Endothelial cell of umbilical vein (primary cell): ENCODE data around the gene JARID2. TPM values are rescaled to one million over a fixed set of nuclear protein-coding genes. Genes with fewer than 3 reads are reported as not detected.

Experiments
- BruUV-seq: library from RNA; stranded (reverse); fragments of 400-500 nt; replicated peaks from 2 replicates; lab custom pipeline; 2021; lab: Mats Ljungman, UMichigan
- CTCF ChIA-PET: fragments of 300-600, 350-600 bp; sonication (Branson Sonifier 250); formaldehyde crosslinking; loops from one replicate; lab custom pipeline; 2021; ENCODE audit warnings: antibody characterized with exemption, inconsistent platforms; lab: Charles Lee
- POLR2A ChIA-PET: fragments of 300-600, 350-600 bp; sonication (Branson Sonifier 250); formaldehyde crosslinking; loops from one replicate; lab custom pipeline; 2021; ENCODE audit warnings: antibody characterized with exemption, inconsistent platforms; lab: Charles Lee
- DNase-seq: peaks from one replicate; pipeline ENCODE4 v3.0.0-alpha.2; 2011; ENCODE audit warnings: low read depth, low spot score
- FAIRE-seq: peaks from 2 replicates; lab custom pipeline; 2011; peaks lifted over from hg19 to GRCh38; lab: Jason Lieb, UNC
- H2AFZ ChIP-seq: 2 replicates; pipeline ENCODE4 v1.6.0; 2012; ENCODE audit warnings: low read depth, low read length, control low read depth, inconsistent platforms
- H3K27ac ChIP-seq: 2 replicates; pipeline ENCODE4 v1.5.1; 2011; ENCODE audit warnings: low read depth, mild to moderate bottlenecking, control low read depth, low read length, moderate library complexity; ENCODE audit not compliant: insufficient read depth
- H3K27me3 ChIP-seq, 2 experiments: 2 replicates each; pipeline versions ENCODE4 v1.6.0 to v1.6.1; 2011; ENCODE audit warnings: low read length in 2 of 2, mixed read lengths in 1 of 2; ENCODE audit not compliant: control insufficient read depth in 2 of 2, insufficient read depth in 2 of 2
- H3K36me3 ChIP-seq, 2 experiments: 2 replicates in 1 of 2; 3 replicates in 1 of 2; pipeline ENCODE4 v1.5.1; 2011; ENCODE audit warnings: low read length in 2 of 2, mild to moderate bottlenecking in 1 of 2, moderate library complexity in 1 of 2; ENCODE audit not compliant: control insufficient read depth in 2 of 2, insufficient read depth in 2 of 2; ENCODE audit errors: extremely low read depth in 1 of 2
- H3K4me1 ChIP-seq: 3 replicates; pipeline ENCODE4 v1.5.1; 2011; ENCODE audit warnings: mild to moderate bottlenecking, low read length; ENCODE audit not compliant: control insufficient read depth, insufficient read depth; ENCODE audit errors: extremely low read depth
- H3K4me2 ChIP-seq: 2 replicates; pipeline ENCODE4 v1.6.1; 2011; ENCODE audit warnings: low read length, control low read depth, mixed read lengths; ENCODE audit not compliant: insufficient read depth
- H3K4me3 ChIP-seq, 3 experiments: fragments of 200-600 bp in 1 of 3; sonication (generic), shearing (Covaris generic) in 1 of 3; replicated peaks in 1 of 3; 2 replicates each; pipeline ENCODE4 v1.5.1; 2011 to 2016; ENCODE audit warnings: control low read depth in 3 of 3, low read length in 3 of 3, mild to moderate bottlenecking in 2 of 3, inconsistent platforms in 1 of 3, low read depth in 1 of 3, moderate library complexity in 1 of 3; ENCODE audit not compliant: insufficient read depth in 1 of 3
- H3K79me2 ChIP-seq: 2 replicates; pipeline ENCODE4 v1.6.0; 2012; ENCODE audit warnings: low read length, inconsistent platforms; ENCODE audit not compliant: control insufficient read depth, insufficient read depth
- H3K9ac ChIP-seq: replicated peaks from 2 replicates; pipeline ENCODE3; 2011; ENCODE audit warnings: low read length, control low read depth; ENCODE audit not compliant: insufficient read depth; ENCODE audit errors: extremely low read depth
- H3K9me1 ChIP-seq: replicated peaks from 3 replicates; pipeline ENCODE4 v1.6.0; 2011; ENCODE audit warnings: mild to moderate bottlenecking, low read length; ENCODE audit not compliant: control insufficient read depth, insufficient read depth; ENCODE audit errors: extremely low read depth
- H3K9me3 ChIP-seq: replicated peaks from 2 replicates; pipeline ENCODE4 v1.5.1; 2012; ENCODE audit warnings: low read length, inconsistent platforms; ENCODE audit not compliant: control insufficient read depth, insufficient read depth
- H4K20me1 ChIP-seq: replicated peaks from 2 replicates; pipeline ENCODE3; 2011; ENCODE audit warnings: mild to moderate bottlenecking, low read length; ENCODE audit not compliant: control insufficient read depth, insufficient read depth; ENCODE audit errors: extremely low read depth
- EZH2 ChIP-seq: IDR thresholded peaks from 2 replicates; pipeline ENCODE4 v1.6.1; 2012; ENCODE audit warnings: borderline replicate concordance, low read depth, mild to moderate bottlenecking, moderate library complexity, low read length, inconsistent platforms; ENCODE audit not compliant: severe bottlenecking
- FOS ChIP-seq: IDR thresholded peaks from 2 replicates; pipeline ENCODE4 v1.6.1; 2011; ENCODE audit warnings: mild to moderate bottlenecking, low read length, moderate library complexity, borderline replicate concordance; ENCODE audit not compliant: insufficient read depth
- GATA2 ChIP-seq: IDR thresholded peaks from 2 replicates; pipeline ENCODE4 v1.7.0; 2011; ENCODE audit warnings: low read depth, mild to moderate bottlenecking, moderate library complexity, mixed read lengths, low read length; ENCODE audit not compliant: insufficient read length, insufficient read depth
- JUN ChIP-seq: IDR thresholded peaks from 2 replicates; pipeline ENCODE4 v1.6.1; 2011; ENCODE audit warnings: borderline replicate concordance, low read depth; ENCODE audit not compliant: insufficient read length, insufficient read depth
- MYC ChIP-seq: IDR thresholded peaks from one replicate; pipeline ENCODE4 v1.6.1; 2011; ENCODE audit warnings: mild to moderate bottlenecking, low read depth, low read length
- POLR2A ChIP-seq: IDR thresholded peaks from 2 replicates; pipeline ENCODE4 v1.6.1; 2012; ENCODE audit warnings: low read depth, mild to moderate bottlenecking, control low read depth, low read length
- POLR2AphosphoS5 ChIP-seq: IDR thresholded peaks from 2 replicates; pipeline ENCODE4 v1.6.1; 2012; ENCODE audit warnings: low read depth, mild to moderate bottlenecking, control low read depth, low read length, moderate library complexity; ENCODE audit not compliant: insufficient read depth
- dilution Hi-C: fragments of 300-500 bp; cut with MboI; formaldehyde crosslinking; loops from one replicate; pipeline ENCODE4 v1.15.0; 2019; ENCODE audit warnings: low sequenced_read_pairs; ENCODE audit not compliant: extremely low pct_ligation_motif_present
- intact Hi-C: fragments of 100-400 bp; cut with micrococcal nuclease; formaldehyde crosslinking; loops from one replicate; pipeline ENCODE4 v1.10.0; 2022
- polyA plus RNA-seq, 4 experiments: library from polyadenylated mRNA; depleted of rRNA in 3 of 4; stranded (reverse) in 3 of 4; unstranded in 1 of 4; fragments of >200 nt; gene quantifications; 2 replicates each; pipeline versions ENCODE4 v1.2.1 to v1.2.3, GENCODE V29; 2011 to 2012; ENCODE audit warnings: missing spikeins in 1 of 4
- total RNA-seq: library from RNA; stranded (reverse); gene quantifications from 2 replicates; pipeline ENCODE4 v1.2.3, GENCODE V29; 2021
- TF ChIP-seq, protein P1 (sequence below), 2 donors: IDR thresholded peaks; 1 replicate in 1 of 2; 2 replicates in 1 of 2; pipeline ENCODE4 v1.5.1; 2011; ENCODE audit warnings: low read length in 2 of 2, mild to moderate bottlenecking in 2 of 2, moderate library complexity in 2 of 2, control low read depth in 1 of 2, inconsistent platforms in 1 of 2, low read depth in 1 of 2; ENCODE audit not compliant: insufficient read depth in 1 of 2; ENCODE audit errors: extremely low read depth in 1 of 2
- TF ChIP-seq, protein P2 (sequence below): IDR thresholded peaks from 2 replicates; pipeline ENCODE4 v1.6.1; 2011; ENCODE audit not compliant: insufficient read depth, insufficient read length

The JARID2 gene
- total and polyA plus RNA-seq, 2 donors (not counting 3 experiments of a cell fraction or from before 2014, with no cell fraction given): 2.9 to 10.6 TPM

DNA sequence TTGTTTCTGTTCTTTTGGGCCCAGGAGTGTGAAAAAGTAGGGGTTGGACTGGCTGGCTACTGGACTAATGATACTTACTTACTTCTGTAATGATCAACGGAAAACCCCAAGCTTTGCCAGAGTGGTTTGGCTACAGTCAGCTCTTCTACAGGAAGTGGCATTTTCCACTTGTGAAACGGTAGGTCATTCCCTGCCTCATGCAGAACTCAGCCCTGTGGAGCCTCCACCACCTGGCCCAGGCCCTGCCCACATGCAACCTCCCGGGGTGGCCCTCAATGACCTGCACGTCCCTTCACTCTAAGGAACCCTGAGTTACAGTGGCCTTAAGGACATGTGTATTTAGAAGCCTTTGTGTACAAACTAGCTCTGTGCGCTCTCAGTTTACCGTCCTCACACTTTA lies 276.6 kb downstream of the JARID2 start:
- Histone ChIP-seq H3K36me3 (peaks cover 5 to 20% of the 10 kb centered on the region in 2 experiments), H3K27me3 (no peaks in the 10 kb centered on the region), H3K4me2 (no peak overlapping the region), H3K9me1 (no peaks in the 10 kb centered on the region), H3K27ac (no peak overlapping the region), H3K79me2 (no peaks in the 10 kb centered on the region), H3K9me3 (no peaks in the 10 kb centered on the region), H2AFZ (no peak overlapping the region), H3K9ac (no peak overlapping the region), H3K4me3 (no peak overlapping the region), H3K4me1 (no peaks in the 10 kb centered on the region), H4K20me1 (no peaks in the 10 kb centered on the region)
- POLR2A ChIA-PET: no interaction called here
- BruUV-seq: no TSS peak
- CTCF ChIA-PET: interaction anchor here (0.7 kb wide), 1 partner anchor 11 kb away, joined by 3 read pairs; no protein-coding TSS in a partner anchor
- dilution Hi-C loops: no loop called here
- intact Hi-C loops: no loop called here
- TF ChIP-seq, protein P1, sequence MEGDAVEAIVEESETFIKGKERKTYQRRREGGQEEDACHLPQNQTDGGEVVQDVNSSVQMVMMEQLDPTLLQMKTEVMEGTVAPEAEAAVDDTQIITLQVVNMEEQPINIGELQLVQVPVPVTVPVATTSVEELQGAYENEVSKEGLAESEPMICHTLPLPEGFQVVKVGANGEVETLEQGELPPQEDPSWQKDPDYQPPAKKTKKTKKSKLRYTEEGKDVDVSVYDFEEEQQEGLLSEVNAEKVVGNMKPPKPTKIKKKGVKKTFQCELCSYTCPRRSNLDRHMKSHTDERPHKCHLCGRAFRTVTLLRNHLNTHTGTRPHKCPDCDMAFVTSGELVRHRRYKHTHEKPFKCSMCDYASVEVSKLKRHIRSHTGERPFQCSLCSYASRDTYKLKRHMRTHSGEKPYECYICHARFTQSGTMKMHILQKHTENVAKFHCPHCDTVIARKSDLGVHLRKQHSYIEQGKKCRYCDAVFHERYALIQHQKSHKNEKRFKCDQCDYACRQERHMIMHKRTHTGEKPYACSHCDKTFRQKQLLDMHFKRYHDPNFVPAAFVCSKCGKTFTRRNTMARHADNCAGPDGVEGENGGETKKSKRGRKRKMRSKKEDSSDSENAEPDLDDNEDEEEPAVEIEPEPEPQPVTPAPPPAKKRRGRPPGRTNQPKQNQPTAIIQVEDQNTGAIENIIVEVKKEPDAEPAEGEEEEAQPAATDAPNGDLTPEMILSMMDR (IDR thresholded peaks at IDR 0.05; ENCODE audit: extremely low read depth in 1 of 2, insufficient read depth in 1 of 2, low read depth in 1 of 2, low read length in 2 of 2): no peak
- TF ChIP-seq FOS (no peak), MYC (no peak), GATA2 (no peak), POLR2A (no peak), EZH2 (no peak), POLR2AphosphoS5 (no peak), JUN (no peak)
- TF ChIP-seq, protein P2, sequence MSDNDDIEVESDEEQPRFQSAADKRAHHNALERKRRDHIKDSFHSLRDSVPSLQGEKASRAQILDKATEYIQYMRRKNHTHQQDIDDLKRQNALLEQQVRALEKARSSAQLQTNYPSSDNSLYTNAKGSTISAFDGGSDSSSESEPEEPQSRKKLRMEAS: no peak
- no peak for FAIRE-seq
- DNase-seq: no peak
